OCI-LY3 (cell line): ENCODE results near the gene FAM171A2.
A peak's percentile ranks its signal among the peaks of the same experiment; 100 is the strongest.

Experiments
- EZH2phosphoT487 ChIP-seq: fragments of 200-600 bp; shearing (Covaris generic); IDR thresholded peaks from 2 replicates; pipeline ENCODE4 v1.6.1; 2018; ENCODE audit warnings: antibody characterized with exemption, mixed run types, low read depth
- TF ChIP-seq, protein P1 (sequence below): fragments of 200-600, 300-600 bp; sonication (generic); IDR thresholded peaks from 2 replicates; pipeline ENCODE4 v1.5.1; 2014; ENCODE audit warnings: antibody characterized with exemption, low read length, low read depth

DNA sequence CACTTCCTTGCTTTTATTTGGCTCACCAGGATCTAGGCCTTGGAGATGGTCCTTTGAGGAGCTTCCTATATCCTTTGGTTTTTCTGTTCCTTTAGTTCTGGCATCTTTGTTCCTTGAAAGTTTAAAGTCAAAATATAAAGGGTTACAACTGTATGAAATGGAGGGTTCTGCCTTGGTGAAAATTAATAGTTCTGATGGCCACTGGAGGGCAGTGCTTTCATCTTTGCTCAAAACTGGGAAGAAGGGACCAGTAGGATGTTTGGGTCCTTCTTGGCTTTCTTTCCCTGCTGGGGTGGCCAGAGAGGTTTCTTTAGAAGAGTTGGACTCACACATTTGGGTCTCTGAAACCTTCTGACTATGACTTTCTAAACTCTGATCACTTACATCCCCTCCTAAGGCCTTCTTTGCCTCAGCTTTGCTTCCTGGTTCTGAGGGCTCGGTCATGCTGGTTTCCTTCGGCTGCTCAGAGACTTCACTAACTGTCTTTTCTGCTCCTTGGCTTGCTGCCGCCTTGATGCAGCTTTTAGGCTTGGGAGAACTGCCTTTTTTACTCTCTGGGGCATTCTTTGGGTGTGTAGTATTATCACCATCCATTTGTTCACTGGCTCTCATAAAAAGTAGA lies 36.7 kb upstream of the FAM171A2 start:
- TF ChIP-seq, protein P1, sequence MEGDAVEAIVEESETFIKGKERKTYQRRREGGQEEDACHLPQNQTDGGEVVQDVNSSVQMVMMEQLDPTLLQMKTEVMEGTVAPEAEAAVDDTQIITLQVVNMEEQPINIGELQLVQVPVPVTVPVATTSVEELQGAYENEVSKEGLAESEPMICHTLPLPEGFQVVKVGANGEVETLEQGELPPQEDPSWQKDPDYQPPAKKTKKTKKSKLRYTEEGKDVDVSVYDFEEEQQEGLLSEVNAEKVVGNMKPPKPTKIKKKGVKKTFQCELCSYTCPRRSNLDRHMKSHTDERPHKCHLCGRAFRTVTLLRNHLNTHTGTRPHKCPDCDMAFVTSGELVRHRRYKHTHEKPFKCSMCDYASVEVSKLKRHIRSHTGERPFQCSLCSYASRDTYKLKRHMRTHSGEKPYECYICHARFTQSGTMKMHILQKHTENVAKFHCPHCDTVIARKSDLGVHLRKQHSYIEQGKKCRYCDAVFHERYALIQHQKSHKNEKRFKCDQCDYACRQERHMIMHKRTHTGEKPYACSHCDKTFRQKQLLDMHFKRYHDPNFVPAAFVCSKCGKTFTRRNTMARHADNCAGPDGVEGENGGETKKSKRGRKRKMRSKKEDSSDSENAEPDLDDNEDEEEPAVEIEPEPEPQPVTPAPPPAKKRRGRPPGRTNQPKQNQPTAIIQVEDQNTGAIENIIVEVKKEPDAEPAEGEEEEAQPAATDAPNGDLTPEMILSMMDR = peak; percentile 68
- no peak for TF ChIP-seq EZH2phosphoT487
